Measurements from ENCODE around the gene PCYT2. TPM values are rescaled to one million over a fixed set of nuclear protein-coding genes. Genes with fewer than 3 reads are reported as not detected.

The PCYT2 gene
- total RNA-seq, 1 donor: 67.0 TPM

DNA sequence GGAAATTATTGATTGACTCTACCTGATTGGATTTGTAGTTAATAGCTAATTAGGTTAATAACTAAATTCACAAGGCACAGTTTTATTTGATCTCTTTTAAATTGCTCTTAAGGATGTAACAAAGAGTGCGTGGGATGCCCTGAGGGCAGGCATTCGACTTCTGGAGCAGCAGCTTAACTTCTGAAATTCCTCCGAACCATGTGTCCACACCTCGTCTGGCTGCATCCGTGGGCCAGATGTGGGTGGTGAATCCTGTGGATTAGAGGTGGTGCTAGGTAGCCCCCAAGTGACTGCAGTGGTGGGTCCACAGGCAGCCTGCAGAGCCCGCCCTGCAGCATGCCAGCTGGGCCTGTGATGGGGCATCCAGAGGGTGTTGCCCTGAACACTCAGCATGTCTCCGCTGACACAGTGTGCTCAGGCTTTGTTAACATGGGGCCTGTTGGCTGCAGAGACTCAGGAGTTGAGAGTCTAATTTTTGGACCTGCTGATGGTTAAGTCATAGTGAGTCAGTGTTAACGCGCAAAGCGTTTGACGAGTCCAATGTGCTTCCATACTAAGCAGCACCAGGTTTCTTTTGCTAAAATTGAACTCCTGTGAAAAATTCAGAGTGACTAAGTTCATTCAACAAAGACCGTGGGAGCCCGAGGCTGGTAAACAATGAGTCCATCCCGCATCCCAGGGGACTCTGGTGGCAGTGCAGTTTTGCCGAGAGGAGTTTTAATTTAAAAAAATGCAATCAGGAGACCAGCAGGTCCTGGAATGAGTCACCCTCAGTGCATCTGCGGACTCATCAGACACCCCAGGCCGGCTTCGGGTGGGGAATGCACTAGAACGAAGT lies 13.0 kb downstream of the PCYT2 start:
- Histone ChIP-seq H3K79me2 (ENCODE audit: insufficient read depth, low read length) (peaks cover 23% of the 10 kb centered on the region), H2AFZ (ENCODE audit: low read length) (no peak overlapping the region), H3K27ac (ENCODE audit: low read depth, low read length) (peak overlapping the region; percentile 88), H4K20me1 (ENCODE audit: insufficient read depth, low read length) (peaks cover 24% of the 10 kb centered on the region), H3K9me3 (ENCODE audit: low read depth, low read length) (no peaks in the 10 kb centered on the region), H3K4me1 (ENCODE audit: insufficient read depth, low read length) (peaks cover 16% of the 10 kb centered on the region), H3K4me3 (ENCODE audit: insufficient read depth, low read length) (peak overlapping the region; percentile 35), H3K4me2 (ENCODE audit: insufficient read depth, low read length) (peak overlapping the region; percentile 63), H3K27me3 (ENCODE audit: insufficient read depth, low read length) (no peaks in the 10 kb centered on the region), H3K36me3 (ENCODE audit: insufficient read depth, low read length) (peaks cover 37% of the 10 kb centered on the region)
- TF ChIP-seq, protein P1, sequence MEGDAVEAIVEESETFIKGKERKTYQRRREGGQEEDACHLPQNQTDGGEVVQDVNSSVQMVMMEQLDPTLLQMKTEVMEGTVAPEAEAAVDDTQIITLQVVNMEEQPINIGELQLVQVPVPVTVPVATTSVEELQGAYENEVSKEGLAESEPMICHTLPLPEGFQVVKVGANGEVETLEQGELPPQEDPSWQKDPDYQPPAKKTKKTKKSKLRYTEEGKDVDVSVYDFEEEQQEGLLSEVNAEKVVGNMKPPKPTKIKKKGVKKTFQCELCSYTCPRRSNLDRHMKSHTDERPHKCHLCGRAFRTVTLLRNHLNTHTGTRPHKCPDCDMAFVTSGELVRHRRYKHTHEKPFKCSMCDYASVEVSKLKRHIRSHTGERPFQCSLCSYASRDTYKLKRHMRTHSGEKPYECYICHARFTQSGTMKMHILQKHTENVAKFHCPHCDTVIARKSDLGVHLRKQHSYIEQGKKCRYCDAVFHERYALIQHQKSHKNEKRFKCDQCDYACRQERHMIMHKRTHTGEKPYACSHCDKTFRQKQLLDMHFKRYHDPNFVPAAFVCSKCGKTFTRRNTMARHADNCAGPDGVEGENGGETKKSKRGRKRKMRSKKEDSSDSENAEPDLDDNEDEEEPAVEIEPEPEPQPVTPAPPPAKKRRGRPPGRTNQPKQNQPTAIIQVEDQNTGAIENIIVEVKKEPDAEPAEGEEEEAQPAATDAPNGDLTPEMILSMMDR (IDR thresholded peaks at IDR 0.05; ENCODE audit: extremely low read depth, low read depth, low read length): no peak
- peak; percentile 99 for DNase-seq (ENCODE audit: insufficient read length, low spot score, missing footprints)

DNA sequence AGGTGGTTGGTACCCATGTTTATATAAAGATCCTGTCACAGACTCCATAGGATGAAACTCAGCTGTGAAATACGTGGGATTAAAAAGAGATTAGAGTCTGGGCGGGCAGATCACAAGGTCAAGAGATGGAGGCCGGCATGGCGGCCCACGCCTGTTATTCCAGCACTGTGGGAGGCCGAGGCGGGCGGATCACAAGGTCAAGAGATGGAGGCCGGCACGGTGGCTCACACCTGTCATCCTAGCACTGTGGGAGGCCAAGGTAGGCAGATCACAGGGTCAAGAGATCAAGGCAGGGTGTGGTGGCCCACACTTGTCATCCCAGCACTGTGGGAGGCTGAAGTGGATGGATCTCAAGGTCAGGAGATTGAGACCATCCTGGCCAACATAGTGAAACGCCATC lies 15.8 kb downstream of the PCYT2 start:
- peaks cover 22% of the 10 kb centered on the region for H4K20me1 ChIP-seq (ENCODE audit: insufficient read depth, low read length)
- no peaks in the 10 kb centered on the region for H3K27me3 ChIP-seq (ENCODE audit: insufficient read depth, low read length)
- H3K27ac ChIP-seq (ENCODE audit: low read depth, low read length): no peak overlapping the region
- peaks cover 22% of the 10 kb centered on the region for H3K4me1 ChIP-seq (ENCODE audit: insufficient read depth, low read length)
- no peak overlapping the region for H3K4me2 ChIP-seq (ENCODE audit: insufficient read depth, low read length)
- H3K4me3 ChIP-seq (ENCODE audit: insufficient read depth, low read length): no peak overlapping the region
- DNase-seq (ENCODE audit: insufficient read length, low spot score, missing footprints): no peak
- H3K36me3 ChIP-seq (ENCODE audit: insufficient read depth, low read length): peaks cover 37% of the 10 kb centered on the region
- H3K79me2 ChIP-seq (ENCODE audit: insufficient read depth, low read length): peaks cover 46% of the 10 kb centered on the region
- H2AFZ ChIP-seq (ENCODE audit: low read length): no peak overlapping the region
- TF ChIP-seq, protein P1 (IDR thresholded peaks at IDR 0.05; ENCODE audit: extremely low read depth, low read depth, low read length): no peak
- no peaks in the 10 kb centered on the region for H3K9me3 ChIP-seq (ENCODE audit: low read depth, low read length)

DNA sequence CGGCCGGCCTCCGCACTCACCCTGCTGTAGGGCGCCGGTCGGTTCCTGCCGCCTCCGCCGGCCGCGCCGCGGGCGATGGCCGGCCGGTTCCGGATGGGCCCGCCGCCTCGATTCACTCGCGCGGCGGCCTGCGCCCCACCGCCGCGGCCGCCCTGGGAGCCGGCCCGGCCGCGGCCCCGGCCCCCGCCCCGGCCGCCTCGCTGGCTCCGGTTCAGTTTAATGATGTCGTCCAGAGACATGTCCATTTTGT lies 20.0 kb downstream of the PCYT2 start:
- Histone ChIP-seq H2AFZ (ENCODE audit: low read length) (no peak overlapping the region), H3K4me2 (ENCODE audit: insufficient read depth, low read length) (no peak overlapping the region), H3K79me2 (ENCODE audit: insufficient read depth, low read length) (peaks cover 72% of the 10 kb centered on the region), H3K4me3 (ENCODE audit: insufficient read depth, low read length) (peak overlapping the region; percentile 95), H3K9me3 (ENCODE audit: low read depth, low read length) (no peaks in the 10 kb centered on the region), H4K20me1 (ENCODE audit: insufficient read depth, low read length) (peaks cover 6% of the 10 kb centered on the region), H3K4me1 (ENCODE audit: insufficient read depth, low read length) (peaks cover 21% of the 10 kb centered on the region), H3K27ac (ENCODE audit: low read depth, low read length) (peak overlapping the region; percentile 75), H3K27me3 (ENCODE audit: insufficient read depth, low read length) (no peaks in the 10 kb centered on the region), H3K36me3 (ENCODE audit: insufficient read depth, low read length) (peaks cover 45% of the 10 kb centered on the region)
- TF ChIP-seq, protein P1 (IDR thresholded peaks at IDR 0.05; ENCODE audit: extremely low read depth, low read depth, low read length): no peak
- no peak for DNase-seq (ENCODE audit: insufficient read length, low spot score, missing footprints)

DNA sequence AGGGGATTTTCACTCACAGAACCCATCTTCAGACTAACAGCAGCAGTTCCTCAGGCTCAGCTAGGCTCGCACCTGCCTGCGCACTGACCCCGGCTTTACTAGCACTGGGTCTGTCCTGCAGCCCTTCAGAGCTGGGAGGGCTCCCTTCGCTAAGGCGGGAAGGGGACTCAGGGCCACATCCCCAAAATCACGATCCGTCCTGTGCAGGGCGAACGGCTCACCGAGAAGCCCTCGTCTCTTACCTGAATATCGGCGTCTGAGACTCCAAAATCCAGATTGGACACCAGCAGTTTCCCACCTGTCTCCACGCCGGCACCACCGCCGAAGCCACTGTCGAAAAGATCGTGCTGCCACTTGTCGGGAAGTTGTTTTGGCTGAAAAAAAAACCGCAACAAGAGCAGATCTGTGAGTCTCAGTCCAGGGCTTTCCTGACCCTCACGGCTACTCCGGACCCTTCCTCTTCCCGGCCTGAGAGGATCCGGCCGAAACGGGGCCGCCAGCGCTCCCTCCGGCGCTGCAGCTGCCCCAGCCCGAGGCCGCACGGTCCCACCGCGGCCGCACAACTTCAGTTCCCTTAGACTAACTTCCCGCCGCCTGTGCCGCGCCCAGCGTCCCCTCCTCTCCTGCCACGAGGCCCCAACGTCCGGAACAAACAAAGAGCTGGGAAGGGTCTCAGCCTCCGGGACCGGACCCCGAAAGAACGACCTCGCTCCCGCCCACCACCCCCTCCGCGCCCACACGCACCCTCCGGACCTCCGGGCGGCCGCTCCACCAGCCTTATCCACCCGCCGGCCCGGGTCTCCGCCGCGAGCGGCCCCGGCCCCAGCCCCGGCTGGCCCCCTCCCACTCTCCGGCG lies 20.5 kb downstream of the PCYT2 start:
- peaks cover 11% of the 10 kb centered on the region for H4K20me1 ChIP-seq (ENCODE audit: insufficient read depth, low read length)
- peak overlapping the region; percentile 89 for H3K4me2 ChIP-seq (ENCODE audit: insufficient read depth, low read length)
- peaks cover 27% of the 10 kb centered on the region for H3K4me1 ChIP-seq (ENCODE audit: insufficient read depth, low read length)
- peaks cover 42% of the 10 kb centered on the region for H3K36me3 ChIP-seq (ENCODE audit: insufficient read depth, low read length)
- no peaks in the 10 kb centered on the region for H3K27me3 ChIP-seq (ENCODE audit: insufficient read depth, low read length)
- DNase-seq (ENCODE audit: insufficient read length, low spot score, missing footprints): peak; percentile 88
- no peak overlapping the region for H2AFZ ChIP-seq (ENCODE audit: low read length)
- TF ChIP-seq, protein P1 (IDR thresholded peaks at IDR 0.05; ENCODE audit: extremely low read depth, low read depth, low read length): no peak
- H3K9me3 ChIP-seq (ENCODE audit: low read depth, low read length): no peaks in the 10 kb centered on the region
- H3K4me3 ChIP-seq (ENCODE audit: insufficient read depth, low read length): peak overlapping the region; percentile 95
- H3K27ac ChIP-seq (ENCODE audit: low read depth, low read length): peak overlapping the region; percentile 75
- peaks cover 77% of the 10 kb centered on the region for H3K79me2 ChIP-seq (ENCODE audit: insufficient read depth, low read length)

Data from osteoblast (primary cell).